Body of pancreas (tissue), 4 donors: ENCODE results near the gene PHACTR3.

Experiments used
- CTCF ChIP-seq, 7 experiments: fragments of 450-650 bp in 4 of 7; fragments of 200-600 bp in 3 of 7; sonication (generic) in 3 of 7; IDR thresholded peaks; one replicate each; pipeline ENCODE4 v1.5.1; 2016 to 2019; ENCODE audit warnings: antibody characterized with exemption in 7 of 7
- POLR2A ChIP-seq, 3 donors: fragments of 450-650 bp; IDR thresholded peaks; one replicate each; pipeline ENCODE4 v1.6.1; 2016; ENCODE audit warnings: antibody characterized with exemption in 3 of 3, mild to moderate bottlenecking in 2 of 3

GRCh38 chr20:59656417-59656816 lies 52.1 kb downstream of the PHACTR3 start:
- TF ChIP-seq POLR2A (IDR thresholded peaks at IDR 0.05) (no peak), CTCF (IDR thresholded peaks at IDR 0.05) (no peak)
